GM23338 (cell line): ENCODE measurements around the gene GZF1. TPM values are rescaled to one million over a fixed set of nuclear protein-coding genes. Genes with fewer than 3 reads are reported as not detected.

Source experiments
- ATAC-seq: fragments of 200-7000 bp; cut with Tn5 transposase; 3 replicates; pipeline ENCODE4 v1.9.1; 2020
- DNase-seq: peaks from one replicate; pipeline ENCODE4 v3.0.0-alpha.2; 2015; ENCODE audit warnings: low spot score
- H2AFZ ChIP-seq: fragments of 200-600 bp; sonication (generic); 2 replicates; pipeline ENCODE4 v1.8.0; 2016; ENCODE audit warnings: antibody characterized with exemption, mild to moderate bottlenecking, moderate library complexity
- H3F3A ChIP-seq: fragments of 200-600 bp; sonication (generic); replicated peaks from 2 replicates; pipeline ENCODE4 v1.8.0; 2017; ENCODE audit warnings: antibody characterized with exemption, mixed run types, low read depth
- H3K27ac ChIP-seq: fragments of 200-600 bp; sonication (generic); 2 replicates; pipeline ENCODE4 v1.6.1; 2016; ENCODE audit warnings: low read depth
- H3K27me3 ChIP-seq: fragments of 200-600 bp; sonication (generic); 2 replicates; pipeline ENCODE4 v1.8.0; 2016; ENCODE audit warnings: mild to moderate bottlenecking, mixed run types, moderate library complexity; ENCODE audit not compliant: insufficient read depth
- H3K36me3 ChIP-seq: fragments of 200-600 bp; sonication (generic); 2 replicates; pipeline ENCODE4 v1.8.0; 2016; ENCODE audit warnings: mild to moderate bottlenecking; ENCODE audit not compliant: insufficient read depth
- H3K4me1 ChIP-seq: fragments of 200-600 bp; sonication (generic); 2 replicates; pipeline ENCODE4 v1.8.0; 2016; ENCODE audit warnings: mild to moderate bottlenecking, moderate library complexity; ENCODE audit not compliant: insufficient read depth
- H3K4me2 ChIP-seq: fragments of 200-600 bp; sonication (generic); 2 replicates; pipeline ENCODE4 v1.7.1; 2017; ENCODE audit warnings: mixed run types
- H3K4me3 ChIP-seq: fragments of 200-600 bp; sonication (generic); 2 replicates; pipeline ENCODE4 v1.6.1; 2016; ENCODE audit warnings: mixed run types
- H3K79me2 ChIP-seq: fragments of 200-600 bp; sonication (generic); replicated peaks from 2 replicates; pipeline ENCODE4 v1.8.0; 2017; ENCODE audit warnings: mild to moderate bottlenecking; ENCODE audit not compliant: insufficient read depth
- H3K9me2 ChIP-seq: fragments of 200-600 bp; sonication (generic); 2 replicates; pipeline ENCODE4 v1.8.0; 2017; ENCODE audit not compliant: insufficient read depth
- H4K20me1 ChIP-seq: fragments of 200-600 bp; sonication (generic); replicated peaks from 2 replicates; pipeline ENCODE4 v1.8.0; 2017; ENCODE audit warnings: mild to moderate bottlenecking; ENCODE audit not compliant: insufficient read depth
- H3K27ac Mint-ChIP-seq: 2 replicates; pipeline ENCODE4 v1.8.0; 2020; ENCODE audit warnings: inconsistent platforms, mild to moderate bottlenecking, moderate library complexity, mixed read lengths
- H3K27me3 Mint-ChIP-seq: 3 replicates; pipeline ENCODE4 v1.8.0; 2022; ENCODE audit warnings: low read depth, mild to moderate bottlenecking, moderate library complexity, mixed read lengths, inconsistent platforms; ENCODE audit not compliant: insufficient read depth, poor library complexity
- H3K36me3 Mint-ChIP-seq: 3 replicates; pipeline ENCODE4 v1.8.0; 2021; ENCODE audit warnings: low read depth, mild to moderate bottlenecking, inconsistent platforms, moderate library complexity, mixed read lengths
- H3K4me1 Mint-ChIP-seq: 3 replicates; pipeline ENCODE4 v1.8.0; 2020; ENCODE audit warnings: mild to moderate bottlenecking, inconsistent platforms, mixed read lengths
- H3K4me3 Mint-ChIP-seq: 3 replicates; pipeline ENCODE4 v1.8.0; 2021; ENCODE audit warnings: moderate library complexity, mild to moderate bottlenecking, inconsistent platforms, mixed read lengths
- H3K9me3 Mint-ChIP-seq: 3 replicates; pipeline ENCODE4 v1.8.0; 2020; ENCODE audit warnings: moderate library complexity, mild to moderate bottlenecking, inconsistent platforms, mixed read lengths
- CREB1 ChIP-seq: fragments of 250-450 bp; sonication (Bioruptor Pico); IDR thresholded peaks from 2 replicates; pipeline ENCODE4 v1.5.0; 2020; ENCODE audit warnings: low read depth, mild to moderate bottlenecking, moderate library complexity
- CTCF ChIP-seq, 2 experiments: fragments of 200-600 bp in 1 of 2; sonication (generic) in 1 of 2; conservative IDR thresholded peaks; 2 replicates each; pipeline versions ENCODE4 v1.5.1 to v1.6.1; 2016 to 2017; ENCODE audit warnings: antibody characterized with exemption in 2 of 2, low read depth in 2 of 2, mild to moderate bottlenecking in 2 of 2, moderate library complexity in 1 of 2
- EZH2 ChIP-seq: fragments of 200-600 bp; sonication (generic); IDR thresholded peaks from one replicate; pipeline ENCODE4 v1.8.0; 2017; ENCODE audit warnings: antibody characterized with exemption, mild to moderate bottlenecking, low read depth; ENCODE audit not compliant: unreplicated experiment
- EZH2phosphoT487 ChIP-seq: fragments of 200-600 bp; sonication (generic); IDR thresholded peaks from one replicate; pipeline ENCODE4 v1.8.1; 2018; ENCODE audit warnings: antibody characterized with exemption; ENCODE audit not compliant: unreplicated experiment
- JUNB ChIP-seq: IDR thresholded peaks from one replicate; pipeline ENCODE4 v1.6.1; 2016; ENCODE audit warnings: antibody characterized with exemption; ENCODE audit not compliant: unreplicated experiment
- NANOG ChIP-seq: IDR thresholded peaks from 2 replicates; pipeline ENCODE4 v1.6.1; 2016; ENCODE audit warnings: antibody characterized with exemption, borderline replicate concordance
- REST ChIP-seq: IDR thresholded peaks from one replicate; pipeline ENCODE4 v1.6.1; 2018; ENCODE audit warnings: antibody characterized with exemption; ENCODE audit not compliant: unreplicated experiment
- STAT1 ChIP-seq: IDR thresholded peaks from one replicate; pipeline ENCODE4 v1.6.1; 2016; ENCODE audit warnings: antibody characterized with exemption; ENCODE audit not compliant: unreplicated experiment
- ZNF114 ChIP-seq: fragments of 250-450 bp; sonication (Bioruptor Pico); IDR thresholded peaks from 2 replicates; pipeline ENCODE4 v1.5.0; 2020; ENCODE audit warnings: mild to moderate bottlenecking, moderate library complexity
- polyA plus RNA-seq: library from polyadenylated mRNA; unstranded; fragments of >200 nt; fragmentation: Nextera tagmentation; extraction: Ambion mirVana; gene quantifications from 2 replicates; pipeline ENCODE4 v1.2.1, GENCODE V29; 2016
- total RNA-seq: library from RNA; depleted of rRNA; stranded (reverse); fragments of >200 nt; shearing (Covaris generic); gene quantifications from 2 replicates; pipeline ENCODE4 v1.2.3, GENCODE V29; 2014

The GZF1 gene
- total and polyA plus RNA-seq, 2 experiments from 2014 or later, result 4.2 to 15.7 TPM

- peaks cover 3% of the 10 kb centered on the region; the same call in 1 of the 2 replicates for H3K36me3 ChIP-seq
- peaks cover 27% of the 10 kb centered on the region for H3K4me1 Mint-ChIP-seq
- H3K4me3 Mint-ChIP-seq, result peak overlapping the region; percentile 78
- peaks cover 16% of the 10 kb centered on the region; the same call in 2 of the 3 replicates for H3K36me3 Mint-ChIP-seq
- no peaks in the 10 kb centered on the region for H3K27me3 ChIP-seq
- no peaks in the 10 kb centered on the region for H3K9me3 Mint-ChIP-seq
- TF ChIP-seq ZNF114 (CRISPR knock-in tag), result no peak
- no peak for TF ChIP-seq JUNB
- TF ChIP-seq EZH2, result no peak
- no peak for TF ChIP-seq NANOG
- no peak for TF ChIP-seq REST
- no peak for TF ChIP-seq CTCF (conservative IDR thresholded peaks at IDR 0.05; ENCODE audit: low read depth in 2 of 2)
- no peak for TF ChIP-seq EZH2phosphoT487
- TF ChIP-seq STAT1, result no peak
- H3K9me2 ChIP-seq, result no peaks in the 10 kb centered on the region
- H4K20me1 ChIP-seq, result peaks cover 22% of the 10 kb centered on the region
- H3F3A ChIP-seq, result peaks cover 9% of the 10 kb centered on the region; the same call in 1 of the 2 replicates
- peak overlapping the region; percentile 66; the same call in 1 of the 2 replicates for H2AFZ ChIP-seq
- DNase-seq, result peak; percentile 84
- H3K4me1 ChIP-seq, result peaks cover 26% of the 10 kb centered on the region
- no peak overlapping the region for H3K27ac ChIP-seq
- peak overlapping the region; percentile 92 for H3K4me2 ChIP-seq
- H3K4me3 ChIP-seq, result peak overlapping the region; percentile 95
- peak; percentile 22 for ATAC-seq
- H3K79me2 ChIP-seq, result peaks cover 32% of the 10 kb centered on the region
- peak overlapping the region; percentile 0 for H3K27ac Mint-ChIP-seq
- peaks cover 14% of the 10 kb centered on the region for H3K27me3 Mint-ChIP-seq
Observed at GRCh38 chr20:23350904-23351838, 10.8 kb upstream of the GZF1 start.

- no peak overlapping the region for H2AFZ ChIP-seq
- DNase-seq, result peak; percentile 73
Observed at GRCh38 chr20:23356203-23356602, 5.8 kb upstream of the GZF1 start.

More at GRCh38 chr20:23356203-23356602, 5.8 kb upstream of the GZF1 start:
- Histone ChIP-seq H3K79me2 (peaks cover 27% of the 10 kb centered on the region), H3K9me2 (no peaks in the 10 kb centered on the region), H3K4me3 (peak overlapping the region; percentile 68), H3F3A (peaks cover 13% of the 10 kb centered on the region; the same call in 1 of the 2 replicates), H3K27ac (no peak overlapping the region), H4K20me1 (peaks cover 22% of the 10 kb centered on the region), H3K27me3 (no peaks in the 10 kb centered on the region), H3K4me2 (peak overlapping the region; percentile 84), H3K36me3 (peaks cover 3% of the 10 kb centered on the region; the same call in 1 of the 2 replicates), H3K4me1 (peaks cover 31% of the 10 kb centered on the region)
- H3K4me1 Mint-ChIP-seq, result peaks cover 29% of the 10 kb centered on the region
- peaks cover 6% of the 10 kb centered on the region for H3K27me3 Mint-ChIP-seq
- H3K9me3 Mint-ChIP-seq, result no peaks in the 10 kb centered on the region
- no peak for TF ChIP-seq CREB1 (CRISPR knock-in tag)
- TF ChIP-seq CTCF (conservative IDR thresholded peaks at IDR 0.05; ENCODE audit: low read depth in 2 of 2), result peak; percentile 30 to 51; a peak in 3 of 4 replicates
- peaks cover 16% of the 10 kb centered on the region; the same call in 2 of the 3 replicates for H3K36me3 Mint-ChIP-seq
- H3K27ac Mint-ChIP-seq, result no peak overlapping the region
- peak overlapping the region; percentile 89; the same call in 2 of the 3 replicates for H3K4me3 Mint-ChIP-seq
- peak; percentile 13 for ATAC-seq
